ENCODE results near the gene KDM3B.
"Not testable (repeated sequence)": the region's sequence is repeated elsewhere in the genome, so short reads cannot be mapped to it uniquely, and the experiment has no call there.

KDM3B gene

GRCh38 chr5:138410996-138411640 is 58.6 kb downstream of the KDM3B start:
- not testable (repeated sequence) for DNase-seq

GRCh38 chr5:138418444-138418843 is 66.0 kb downstream of the KDM3B start:
- no peak for DNase-seq

GRCh38 chr5:138425079-138425478 is 72.6 kb downstream of the KDM3B start:
- DNase-seq: no peak

GRCh38 chr5:138435943-138436342 is 83.5 kb downstream of the KDM3B start:
- DNase-seq: no peak

GRCh38 chr5:138438003-138438723 is 85.7 kb downstream of the KDM3B start:
- no peak for DNase-seq

- DNase-seq: peak; percentile 23
Observed at GRCh38 chr5:138438724-138439476, 86.4 kb downstream of the KDM3B start, which contains the start of gene REEP2. Gene REEP2, plus strand, starts transcription at chr5:138439057. Its CDS starts 152 bp downstream, at chr5:138439209.

- DNase-seq: no peak
Observed at GRCh38 chr5:138439477-138440158, 87.1 kb downstream of the KDM3B start.

GRCh38 chr5:138440159-138441073 is 87.9 kb downstream of the KDM3B start:
- no peak for DNase-seq

- DNase-seq: no peak
Observed at GRCh38 chr5:138441221-138441620, 88.7 kb downstream of the KDM3B start.

GRCh38 chr5:138444078-138444773 is 91.7 kb downstream of the KDM3B start:
- DNase-seq: no peak

- no peak for DNase-seq
Observed at GRCh38 chr5:138444774-138445546, 92.5 kb downstream of the KDM3B start.

- no peak for DNase-seq
Observed at GRCh38 chr5:138445547-138446271, 93.2 kb downstream of the KDM3B start.

GRCh38 chr5:138448070-138448469 is 95.6 kb downstream of the KDM3B start:
- no peak for DNase-seq

GRCh38 chr5:138448481-138449398 is 96.3 kb downstream of the KDM3B start:
- DNase-seq: no peak

GRCh38 chr5:138449501-138450239 is 97.2 kb downstream of the KDM3B start:
- peak; percentile 54 for DNase-seq

GRCh38 chr5:138450971-138451370 is 98.5 kb downstream of the KDM3B start:
- DNase-seq: no peak

- no peak for DNase-seq
Observed at GRCh38 chr5:138452720-138453119, 100.2 kb downstream of the KDM3B start.

- no peak for DNase-seq
Observed at GRCh38 chr5:138453590-138453989, 101.1 kb downstream of the KDM3B start.
